SIG-M5 (cell line): ENCODE results near the gene UBXN2A.
"Not testable (repeated sequence)": the region's sequence is repeated elsewhere in the genome, so short reads cannot be mapped to it uniquely, and the experiment has no call there.

Experiments
- DNase-seq: peaks from one replicate; lab custom pipeline; 2025; lab: John Stamatoyannopoulos, UW

The UBXN2A gene

DNA sequence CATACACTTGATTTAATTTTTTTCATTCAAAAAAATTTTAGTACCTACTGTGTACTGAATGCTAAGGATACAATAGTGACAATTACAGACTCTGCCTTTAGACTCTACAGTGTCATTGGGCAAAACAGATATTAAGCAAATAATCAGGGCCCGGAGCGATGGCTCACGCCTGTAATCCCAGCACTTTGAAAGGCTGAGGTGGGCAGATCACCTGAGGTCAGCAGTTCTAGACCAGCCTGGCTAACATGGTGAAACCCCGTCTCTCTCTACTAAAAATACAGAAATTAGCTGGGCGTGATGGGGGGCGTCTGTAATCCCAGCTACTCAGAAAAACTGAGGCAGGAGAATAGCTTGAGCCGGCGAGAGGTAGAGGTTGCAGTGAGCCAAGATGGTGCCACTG lies 1.4 kb downstream of the UBXN2A start:
- no peak for DNase-seq

DNA sequence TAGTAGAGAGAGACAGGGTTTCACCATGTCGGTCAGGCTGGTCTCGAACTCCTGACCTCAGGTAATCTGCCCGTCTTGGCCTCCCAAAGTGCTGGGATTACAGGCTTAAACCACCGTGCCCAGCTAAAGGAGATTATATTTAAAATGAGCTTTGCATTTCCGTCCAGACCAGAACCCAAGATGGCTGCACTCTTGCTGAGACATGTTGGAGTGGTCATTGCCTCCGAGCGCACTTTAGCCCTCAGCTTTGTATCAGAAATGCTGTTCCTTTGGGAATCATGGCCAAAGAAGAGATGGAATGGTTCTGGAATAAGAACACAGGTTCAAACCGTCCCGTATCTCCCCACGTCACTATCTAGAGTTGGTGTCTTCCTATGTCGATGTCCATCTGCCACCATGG lies 3.4 kb downstream of the UBXN2A start:
- no peak for DNase-seq

DNA sequence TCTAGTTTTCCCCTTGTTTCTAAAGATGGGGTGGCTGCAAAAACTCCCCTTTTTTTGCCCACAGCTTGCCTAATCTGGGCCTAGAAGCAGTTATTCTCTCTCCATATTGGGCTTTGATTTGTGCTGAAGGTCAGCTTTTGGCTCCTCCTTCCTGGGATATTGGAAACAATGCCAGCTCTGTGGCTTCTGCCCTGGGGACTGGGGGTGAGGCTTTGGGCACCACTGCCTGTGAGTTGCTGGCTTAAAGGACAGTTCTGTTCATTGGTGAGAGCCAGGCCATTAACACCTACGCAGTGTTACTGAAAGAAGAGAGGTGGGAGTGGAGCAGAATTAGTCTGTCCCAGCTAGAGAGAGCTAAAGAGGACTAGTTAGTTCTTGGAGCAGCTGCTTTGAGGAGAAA lies 4.3 kb downstream of the UBXN2A start:
- DNase-seq = no peak

DNA sequence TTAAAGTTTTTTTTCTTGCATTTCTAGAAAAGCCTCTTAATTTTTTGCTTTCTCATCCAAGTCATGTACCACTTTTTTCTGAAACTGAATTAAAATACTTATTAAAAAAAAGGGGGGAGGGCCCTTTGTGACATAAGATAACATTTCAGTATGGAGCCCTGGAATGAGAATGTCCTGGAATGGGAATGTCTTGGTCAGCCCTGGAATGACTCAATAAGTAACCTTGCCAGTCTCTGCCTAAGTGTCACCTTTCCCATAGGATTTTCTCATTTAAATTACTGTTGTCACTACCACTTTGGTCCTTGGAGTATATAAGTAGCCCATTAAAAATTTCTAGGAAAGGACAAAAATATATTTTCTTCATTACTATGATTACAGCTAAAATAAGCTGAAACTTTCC lies 4.7 kb downstream of the UBXN2A start:
- DNase-seq = no peak

DNA sequence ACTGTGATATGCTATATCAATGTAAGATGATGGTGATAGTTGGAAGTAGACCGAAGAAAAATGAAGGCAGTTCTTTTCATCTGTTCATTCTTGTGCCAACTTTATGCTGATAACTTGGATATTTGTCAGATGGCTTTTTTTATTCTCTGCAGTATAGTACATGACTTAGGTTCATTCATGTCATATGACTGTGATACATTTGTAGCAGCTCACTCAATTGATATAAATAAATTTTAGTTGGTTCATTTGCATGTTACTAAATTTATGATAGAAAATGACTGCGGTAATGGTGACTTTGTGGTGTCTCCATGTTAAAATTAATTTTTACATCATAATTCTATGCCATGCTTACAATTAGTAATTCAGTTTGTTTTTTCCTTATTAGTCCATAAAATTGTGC lies 7.1 kb downstream of the UBXN2A start:
- DNase-seq = no peak

- DNase-seq = not testable (repeated sequence)
These were observed 12.3 kb downstream of the UBXN2A start for GRCh38 chr2:23952558-23952957.

- DNase-seq = no peak
These were observed 13.4 kb downstream of the UBXN2A start for GRCh38 chr2:23953625-23954024.

- no peak for DNase-seq
These were observed 14.2 kb downstream of the UBXN2A start for GRCh38 chr2:23954325-23955014.

- no peak for DNase-seq
These were observed 27.6 kb downstream of the UBXN2A start for GRCh38 chr2:23967846-23968245.

- no peak for DNase-seq
These were observed 36.6 kb downstream of the UBXN2A start for GRCh38 chr2:23976883-23977282.

- no peak for DNase-seq
These were observed 48.1 kb downstream of the UBXN2A start for GRCh38 chr2:23988371-23988770.

- no peak for DNase-seq
These were observed 52.7 kb downstream of the UBXN2A start for GRCh38 chr2:23992931-23993330.

GRCh38 chr2:23993736-23994269 lies 53.5 kb downstream of the UBXN2A start:
- no peak for DNase-seq

DNA sequence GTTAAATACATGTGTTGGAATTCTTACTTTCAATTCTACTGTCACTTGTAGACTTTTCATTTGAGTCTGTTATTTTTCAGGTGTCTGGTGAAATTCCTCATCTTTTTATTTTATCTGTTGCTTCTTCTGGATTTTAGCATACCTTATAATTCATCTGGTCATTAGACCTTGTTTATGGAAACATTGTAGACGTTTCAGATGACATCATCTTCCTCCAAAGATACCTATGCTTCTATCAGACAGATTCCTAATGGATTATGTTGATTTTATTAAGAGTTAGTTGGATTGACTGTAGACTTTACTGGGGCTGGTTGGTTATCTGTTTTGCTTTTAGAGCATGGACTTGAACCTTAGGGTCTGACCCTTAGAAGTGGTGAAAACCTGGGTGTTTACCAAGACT lies 54.3 kb downstream of the UBXN2A start:
- DNase-seq = no peak

GRCh38 chr2:24007693-24008092 lies 67.4 kb downstream of the UBXN2A start:
- DNase-seq = no peak

- no peak for DNase-seq
These were observed 68.6 kb downstream of the UBXN2A start for GRCh38 chr2:24008672-24009366.

GRCh38 chr2:24009367-24009679 lies 69.1 kb downstream of the UBXN2A start:
- DNase-seq = no peak

DNA sequence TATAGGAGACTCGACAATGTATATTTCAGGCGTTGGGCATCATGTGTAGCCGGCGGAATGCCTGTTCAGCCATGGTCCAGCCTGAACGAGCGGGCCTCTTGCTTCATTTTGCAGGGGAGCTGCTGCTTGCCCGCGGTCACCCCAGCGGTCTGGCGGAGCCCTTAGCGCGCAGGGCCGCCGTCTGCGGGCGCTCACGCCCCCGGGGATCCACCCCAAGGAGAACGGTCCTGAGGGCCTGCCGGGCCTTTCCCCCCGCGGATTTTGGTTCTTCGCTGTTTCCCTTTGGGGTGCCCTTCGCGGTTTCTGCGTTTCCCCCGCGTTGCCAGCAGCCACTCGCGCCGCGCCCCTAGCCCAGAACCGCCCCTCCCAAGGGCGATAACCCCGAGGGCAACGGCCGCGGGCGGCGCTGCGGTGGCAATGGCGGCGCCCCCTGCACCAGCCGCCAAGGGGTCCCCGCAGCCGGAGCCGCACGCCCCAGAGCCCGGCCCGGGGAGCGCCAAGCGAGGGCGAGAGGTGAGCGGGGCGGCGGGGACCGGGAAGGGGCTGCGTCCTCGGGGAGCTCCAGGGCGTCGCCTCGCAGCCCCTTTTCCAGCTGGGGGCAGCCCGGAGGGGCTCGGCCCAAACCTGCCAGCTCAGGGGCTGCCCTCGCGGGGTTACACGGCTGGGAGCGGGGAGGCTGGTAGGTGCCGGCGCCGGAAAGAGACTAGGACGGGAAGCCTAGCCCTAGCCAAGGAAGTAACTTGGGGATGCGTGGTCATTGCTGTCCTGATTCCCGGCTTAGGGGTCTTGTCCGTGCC lies 69.6 kb downstream of the UBXN2A start, which contains the start of gene MFSD2B:
MFSD2B (plus strand) TSS at position 406 of the 797 bp plus-strand sequence; CDS start at position 418, 12 bp downstream.
- DNase-seq = no peak

GRCh38 chr2:24010477-24011249 lies 70.4 kb downstream of the UBXN2A start:
- no peak for DNase-seq

DNA sequence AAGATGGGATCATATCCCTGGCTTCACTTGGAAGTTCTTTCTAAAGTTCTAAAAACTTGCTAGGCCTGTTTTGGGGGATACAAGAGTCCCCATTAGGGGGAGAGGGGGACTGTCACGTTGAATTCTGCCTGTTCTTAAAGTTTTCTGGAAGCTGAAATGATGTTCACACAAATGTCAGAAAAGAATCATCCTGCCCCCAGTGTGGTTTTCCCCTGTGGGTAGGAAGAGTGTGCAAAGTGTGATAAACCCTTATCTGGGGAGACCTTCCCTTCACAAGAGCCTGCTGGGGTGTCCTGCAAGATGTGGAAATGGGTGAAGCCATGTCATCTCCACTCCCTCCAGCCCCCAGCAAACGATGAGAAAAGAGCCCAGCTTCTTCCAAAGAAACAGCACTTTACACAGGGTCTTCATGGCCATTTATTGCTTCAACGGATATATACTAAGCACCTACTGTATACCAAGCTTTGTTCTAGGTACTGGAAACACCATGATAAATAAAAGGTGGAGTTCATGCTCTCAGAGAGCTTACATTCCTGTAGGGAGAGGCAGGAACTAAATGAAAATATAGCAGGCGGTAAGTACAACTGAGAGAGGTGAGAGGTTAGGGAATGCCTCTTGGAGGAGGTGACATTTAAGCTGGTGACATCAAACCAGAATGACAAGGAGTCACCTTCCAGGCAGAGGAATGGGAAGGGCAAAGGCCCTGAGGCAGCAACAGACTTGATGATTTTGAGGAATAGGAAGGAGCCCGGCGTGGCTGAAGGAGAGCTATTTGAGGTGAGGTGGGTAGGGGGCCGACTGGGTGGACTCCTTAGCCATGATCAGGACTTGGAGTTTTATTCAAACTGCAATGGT lies 71.2 kb downstream of the UBXN2A start:
- no peak for DNase-seq
